ENCODE results near the gene USP10. TPM values are rescaled to one million over a fixed set of nuclear protein-coding genes. Genes with fewer than 3 reads are reported as not detected.
"Not testable (repeated sequence)": the region's sequence is repeated elsewhere in the genome, so short reads cannot be mapped to it uniquely, and the experiment has no call there.

The USP10 gene
- total RNA-seq, 2 donors from 2014 or later, result 148 to 149 TPM

DNA sequence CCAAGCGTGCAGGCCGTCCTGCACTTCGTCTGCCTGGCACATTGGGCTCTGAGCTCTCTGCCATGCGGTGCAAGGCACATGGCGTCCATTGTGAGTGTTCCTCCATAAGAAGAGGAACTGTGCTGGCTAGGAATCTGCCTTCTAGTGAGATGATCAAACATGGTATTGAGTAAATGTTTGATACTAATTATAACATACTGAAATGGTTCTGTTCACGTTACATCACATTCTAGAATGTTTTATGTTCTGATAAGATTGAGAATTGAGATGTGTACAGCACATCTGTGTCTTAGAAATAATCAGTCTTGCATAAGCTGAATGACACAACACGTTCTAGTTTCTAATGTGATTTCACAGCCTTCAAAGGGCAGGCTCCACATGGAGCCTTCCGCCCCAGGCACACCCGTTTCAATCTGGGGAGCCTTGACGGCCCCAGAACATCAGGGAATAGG lies 42.9 kb downstream of the USP10 start:
- Histone ChIP-seq H3K27ac (ENCODE audit: low read depth, low read length) (peak overlapping the region; percentile 19), H3K9ac (ENCODE audit: extremely low read depth, low read length, poor library complexity, severe bottlenecking) (no peak overlapping the region), H3K9me3 (ENCODE audit: control insufficient read depth, low read length) (no peaks in the 10 kb centered on the region), H3K4me1 (ENCODE audit: control insufficient read depth, insufficient read depth, low read length) (peaks cover 7% of the 10 kb centered on the region), H3K27me3 (ENCODE audit: control insufficient read depth, insufficient read depth, low read length, poor library complexity, severe bottlenecking) (no peaks in the 10 kb centered on the region), H3K4me3 (ENCODE audit: low read length) (no peak overlapping the region), H3K36me3 (ENCODE audit: control insufficient read depth, insufficient read depth, low read length) (peaks cover 45% of the 10 kb centered on the region)
- peaks cover 14% of the 10 kb centered on the region for H3K4me1 Mint-ChIP-seq
- TF ChIP-seq, protein P1, sequence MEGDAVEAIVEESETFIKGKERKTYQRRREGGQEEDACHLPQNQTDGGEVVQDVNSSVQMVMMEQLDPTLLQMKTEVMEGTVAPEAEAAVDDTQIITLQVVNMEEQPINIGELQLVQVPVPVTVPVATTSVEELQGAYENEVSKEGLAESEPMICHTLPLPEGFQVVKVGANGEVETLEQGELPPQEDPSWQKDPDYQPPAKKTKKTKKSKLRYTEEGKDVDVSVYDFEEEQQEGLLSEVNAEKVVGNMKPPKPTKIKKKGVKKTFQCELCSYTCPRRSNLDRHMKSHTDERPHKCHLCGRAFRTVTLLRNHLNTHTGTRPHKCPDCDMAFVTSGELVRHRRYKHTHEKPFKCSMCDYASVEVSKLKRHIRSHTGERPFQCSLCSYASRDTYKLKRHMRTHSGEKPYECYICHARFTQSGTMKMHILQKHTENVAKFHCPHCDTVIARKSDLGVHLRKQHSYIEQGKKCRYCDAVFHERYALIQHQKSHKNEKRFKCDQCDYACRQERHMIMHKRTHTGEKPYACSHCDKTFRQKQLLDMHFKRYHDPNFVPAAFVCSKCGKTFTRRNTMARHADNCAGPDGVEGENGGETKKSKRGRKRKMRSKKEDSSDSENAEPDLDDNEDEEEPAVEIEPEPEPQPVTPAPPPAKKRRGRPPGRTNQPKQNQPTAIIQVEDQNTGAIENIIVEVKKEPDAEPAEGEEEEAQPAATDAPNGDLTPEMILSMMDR (conservative IDR thresholded peaks at IDR 0.05), result no peak
- no peaks in the 10 kb centered on the region for H3K27me3 Mint-ChIP-seq (ENCODE audit: insufficient read depth)
- peaks cover 25% of the 10 kb centered on the region for H3K36me3 Mint-ChIP-seq (ENCODE audit: low read depth)
- 93 to 100% methylated on average over 4 to 10 of the region's 10 CpGs for WGBS, 2 experiments (ENCODE audit: insufficient coverage in 1 of 2, insufficient read length in 1 of 2)
- H3K27ac Mint-ChIP-seq, result peak overlapping the region; percentile 83
- DNase-seq, result no peak
- H3K9me3 Mint-ChIP-seq, result no peaks in the 10 kb centered on the region
- no peak overlapping the region for H3K4me3 Mint-ChIP-seq

DNA sequence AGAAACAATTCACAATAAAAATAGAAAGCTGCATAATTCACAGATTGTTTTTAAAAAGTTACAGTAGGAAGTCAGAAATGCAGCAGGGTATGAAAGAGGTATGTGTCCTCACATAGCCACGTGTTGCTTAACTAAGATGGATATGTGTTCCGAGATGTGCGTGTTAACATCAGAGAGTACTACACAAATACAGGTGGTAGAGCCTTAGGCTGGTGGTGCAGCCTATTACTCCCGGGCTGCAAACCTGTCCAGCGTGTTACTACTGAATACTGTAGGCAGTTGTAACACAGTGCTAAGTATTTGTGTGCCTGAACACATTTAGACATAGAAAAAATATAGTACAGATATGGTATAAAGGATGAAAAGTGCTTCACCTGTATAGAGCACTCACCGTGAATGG lies 46.4 kb downstream of the USP10 start:
- H3K9ac ChIP-seq (ENCODE audit: extremely low read depth, low read length, poor library complexity, severe bottlenecking), result no peak overlapping the region
- no peaks in the 10 kb centered on the region for H3K9me3 ChIP-seq (ENCODE audit: control insufficient read depth, low read length)
- DNase-seq, result no peak
- no peaks in the 10 kb centered on the region for H3K9me3 Mint-ChIP-seq
- H3K4me3 Mint-ChIP-seq, result no peak overlapping the region
- H3K36me3 ChIP-seq (ENCODE audit: control insufficient read depth, insufficient read depth, low read length), result peaks cover 42% of the 10 kb centered on the region
- H3K27me3 ChIP-seq (ENCODE audit: control insufficient read depth, insufficient read depth, low read length, poor library complexity, severe bottlenecking), result no peaks in the 10 kb centered on the region
- H3K27ac Mint-ChIP-seq, result no peak overlapping the region
- H3K27ac ChIP-seq (ENCODE audit: low read depth, low read length), result no peak overlapping the region
- peaks cover 4% of the 10 kb centered on the region for H3K4me1 ChIP-seq (ENCODE audit: control insufficient read depth, insufficient read depth, low read length)
- WGBS, 2 experiments (ENCODE audit: insufficient coverage in 1 of 2, insufficient read length in 1 of 2), result 93 to 100% methylated on average over 5 to 6 of the region's 6 CpGs
- H3K36me3 Mint-ChIP-seq (ENCODE audit: low read depth), result peaks cover 23% of the 10 kb centered on the region
- TF ChIP-seq, protein P1 (conservative IDR thresholded peaks at IDR 0.05), result no peak
- H3K27me3 Mint-ChIP-seq (ENCODE audit: insufficient read depth), result no peaks in the 10 kb centered on the region
- no peak overlapping the region for H3K4me3 ChIP-seq (ENCODE audit: low read length)
- H3K4me1 Mint-ChIP-seq, result peaks cover 10% of the 10 kb centered on the region

DNA sequence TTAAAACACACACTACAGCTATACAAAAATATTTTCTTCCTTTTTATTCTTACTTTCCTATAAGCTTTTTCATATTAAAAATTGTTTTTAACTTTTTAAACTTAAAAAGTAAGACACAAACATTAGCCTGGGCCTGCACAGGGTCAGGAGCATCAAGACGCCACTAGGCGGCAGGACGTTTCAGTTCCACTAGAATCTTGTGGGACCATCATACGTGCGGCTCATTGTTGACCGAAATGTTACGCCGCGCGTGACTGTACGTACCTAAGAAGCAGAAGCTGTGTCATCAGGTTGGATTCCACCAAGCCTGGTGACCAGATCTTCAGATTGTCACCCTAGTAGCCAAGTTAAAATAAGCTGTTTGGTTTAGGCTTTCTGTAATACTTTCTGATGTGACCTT lies 47.1 kb downstream of the USP10 start:
- H3K27ac Mint-ChIP-seq, result no peak overlapping the region
- peaks cover 20% of the 10 kb centered on the region for H3K36me3 Mint-ChIP-seq (ENCODE audit: low read depth)
- TF ChIP-seq, protein P1 (conservative IDR thresholded peaks at IDR 0.05), result peak; percentile 74
- no peak overlapping the region for H3K4me3 ChIP-seq (ENCODE audit: low read length)
- H3K9me3 Mint-ChIP-seq, result no peaks in the 10 kb centered on the region
- H3K27ac ChIP-seq (ENCODE audit: low read depth, low read length), result no peak overlapping the region
- H3K4me3 Mint-ChIP-seq, result no peak overlapping the region
- H3K9ac ChIP-seq (ENCODE audit: extremely low read depth, low read length, poor library complexity, severe bottlenecking), result no peak overlapping the region
- peaks cover 39% of the 10 kb centered on the region for H3K36me3 ChIP-seq (ENCODE audit: control insufficient read depth, insufficient read depth, low read length)
- whole genome bisulfite sequencing, 2 experiments (ENCODE audit: insufficient coverage in 1 of 2, insufficient read length in 1 of 2), result 92 to 94% methylated on average over 11 of the region's 11 CpGs
- H3K4me1 ChIP-seq (ENCODE audit: control insufficient read depth, insufficient read depth, low read length), result peaks cover 4% of the 10 kb centered on the region
- H3K27me3 Mint-ChIP-seq (ENCODE audit: insufficient read depth), result no peaks in the 10 kb centered on the region
- H3K9me3 ChIP-seq (ENCODE audit: control insufficient read depth, low read length), result no peaks in the 10 kb centered on the region
- H3K4me1 Mint-ChIP-seq, result peaks cover 10% of the 10 kb centered on the region
- no peak for DNase-seq
- no peaks in the 10 kb centered on the region for H3K27me3 ChIP-seq (ENCODE audit: control insufficient read depth, insufficient read depth, low read length, poor library complexity, severe bottlenecking)

DNA sequence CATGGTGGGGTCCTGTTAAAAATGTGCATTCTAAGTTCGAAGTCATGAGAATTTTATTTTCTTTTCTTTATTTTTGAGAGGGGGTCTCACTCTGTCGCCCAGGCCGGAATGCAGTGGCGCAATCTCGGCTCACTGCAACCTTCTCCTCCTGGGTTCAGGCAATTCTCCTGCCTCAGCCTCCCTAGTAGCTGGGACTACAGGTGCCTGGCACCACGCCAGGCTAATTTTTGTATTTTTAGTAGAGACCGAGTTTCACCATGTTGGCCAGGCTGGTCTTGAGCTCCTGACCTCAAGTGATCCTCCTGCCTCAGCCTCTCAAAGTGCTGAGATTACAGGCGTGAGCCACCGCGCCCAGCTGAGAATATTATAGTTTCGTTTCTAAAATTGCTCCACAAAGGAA lies 48.4 kb downstream of the USP10 start:
- not testable (repeated sequence) for H3K27ac Mint-ChIP-seq; H3K27me3 Mint-ChIP-seq (ENCODE audit: insufficient read depth); H3K27me3 ChIP-seq (ENCODE audit: control insufficient read depth, insufficient read depth, low read length, poor library complexity, severe bottlenecking); DNase-seq; H3K4me3 Mint-ChIP-seq; H3K4me1 Mint-ChIP-seq; H3K27ac ChIP-seq (ENCODE audit: low read depth, low read length); H3K9me3 ChIP-seq (ENCODE audit: control insufficient read depth, low read length); H3K9ac ChIP-seq (ENCODE audit: extremely low read depth, low read length, poor library complexity, severe bottlenecking); H3K4me1 ChIP-seq (ENCODE audit: control insufficient read depth, insufficient read depth, low read length); H3K9me3 Mint-ChIP-seq; H3K4me3 ChIP-seq (ENCODE audit: low read length)
- H3K36me3 Mint-ChIP-seq (ENCODE audit: low read depth), result peaks cover 20% of the 10 kb centered on the region
- H3K36me3 ChIP-seq (ENCODE audit: control insufficient read depth, insufficient read depth, low read length), result peaks cover 39% of the 10 kb centered on the region
- 79 to 87% methylated on average over 6 to 11 of the region's 11 CpGs for WGBS, 2 experiments (ENCODE audit: insufficient coverage in 1 of 2, insufficient read length in 1 of 2)
